ENCODE measurements around the gene TIE1.

DNA sequence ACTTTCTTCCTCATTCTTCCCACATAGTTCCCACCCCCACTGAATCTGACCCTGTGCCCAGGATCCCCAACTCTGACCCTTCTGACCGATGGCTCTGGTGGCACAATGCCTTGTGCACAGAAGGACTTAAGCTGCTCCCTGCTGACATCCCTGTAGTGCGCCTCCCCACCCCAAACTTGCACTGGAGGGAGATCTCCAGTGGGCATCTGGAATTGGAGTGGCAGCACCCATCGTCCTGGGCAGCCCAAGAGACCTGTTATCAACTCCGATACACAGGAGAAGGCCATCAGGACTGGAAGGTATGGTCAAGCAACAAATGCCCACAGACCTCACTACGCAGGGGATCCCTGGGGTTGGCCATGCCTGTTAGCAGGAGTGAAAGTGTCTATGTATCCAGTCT is 45.9 kb downstream of the TIE1 start:
- TF ChIP-seq KLF13 (tag; IDR thresholded peaks at IDR 0.05; ENCODE audit: borderline replicate concordance, low read depth) = no peak
- TF ChIP-seq, protein P1, sequence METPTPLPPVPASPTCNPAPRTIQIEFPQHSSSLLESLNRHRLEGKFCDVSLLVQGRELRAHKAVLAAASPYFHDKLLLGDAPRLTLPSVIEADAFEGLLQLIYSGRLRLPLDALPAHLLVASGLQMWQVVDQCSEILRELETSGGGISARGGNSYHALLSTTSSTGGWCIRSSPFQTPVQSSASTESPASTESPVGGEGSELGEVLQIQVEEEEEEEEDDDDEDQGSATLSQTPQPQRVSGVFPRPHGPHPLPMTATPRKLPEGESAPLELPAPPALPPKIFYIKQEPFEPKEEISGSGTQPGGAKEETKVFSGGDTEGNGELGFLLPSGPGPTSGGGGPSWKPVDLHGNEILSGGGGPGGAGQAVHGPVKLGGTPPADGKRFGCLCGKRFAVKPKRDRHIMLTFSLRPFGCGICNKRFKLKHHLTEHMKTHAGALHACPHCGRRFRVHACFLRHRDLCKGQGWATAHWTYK (CRISPR knock-in tag; IDR thresholded peaks at IDR 0.05) = no peak
- TF ChIP-seq, protein P2, sequence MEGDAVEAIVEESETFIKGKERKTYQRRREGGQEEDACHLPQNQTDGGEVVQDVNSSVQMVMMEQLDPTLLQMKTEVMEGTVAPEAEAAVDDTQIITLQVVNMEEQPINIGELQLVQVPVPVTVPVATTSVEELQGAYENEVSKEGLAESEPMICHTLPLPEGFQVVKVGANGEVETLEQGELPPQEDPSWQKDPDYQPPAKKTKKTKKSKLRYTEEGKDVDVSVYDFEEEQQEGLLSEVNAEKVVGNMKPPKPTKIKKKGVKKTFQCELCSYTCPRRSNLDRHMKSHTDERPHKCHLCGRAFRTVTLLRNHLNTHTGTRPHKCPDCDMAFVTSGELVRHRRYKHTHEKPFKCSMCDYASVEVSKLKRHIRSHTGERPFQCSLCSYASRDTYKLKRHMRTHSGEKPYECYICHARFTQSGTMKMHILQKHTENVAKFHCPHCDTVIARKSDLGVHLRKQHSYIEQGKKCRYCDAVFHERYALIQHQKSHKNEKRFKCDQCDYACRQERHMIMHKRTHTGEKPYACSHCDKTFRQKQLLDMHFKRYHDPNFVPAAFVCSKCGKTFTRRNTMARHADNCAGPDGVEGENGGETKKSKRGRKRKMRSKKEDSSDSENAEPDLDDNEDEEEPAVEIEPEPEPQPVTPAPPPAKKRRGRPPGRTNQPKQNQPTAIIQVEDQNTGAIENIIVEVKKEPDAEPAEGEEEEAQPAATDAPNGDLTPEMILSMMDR (IDR thresholded peaks at IDR 0.05 in 2 of 3, conservative IDR thresholded peaks at IDR 0.05 in 1 of 3; ENCODE audit: insufficient read depth in 2 of 3, low read depth in 1 of 3, low read length in 3 of 3) = no peak
- TF ChIP-seq SREBF2 (CRISPR knock-in tag; IDR thresholded peaks at IDR 0.05) = no peak
- no peak for TF ChIP-seq HDAC1 (IDR thresholded peaks at IDR 0.05)
- TF ChIP-seq, protein P3, sequence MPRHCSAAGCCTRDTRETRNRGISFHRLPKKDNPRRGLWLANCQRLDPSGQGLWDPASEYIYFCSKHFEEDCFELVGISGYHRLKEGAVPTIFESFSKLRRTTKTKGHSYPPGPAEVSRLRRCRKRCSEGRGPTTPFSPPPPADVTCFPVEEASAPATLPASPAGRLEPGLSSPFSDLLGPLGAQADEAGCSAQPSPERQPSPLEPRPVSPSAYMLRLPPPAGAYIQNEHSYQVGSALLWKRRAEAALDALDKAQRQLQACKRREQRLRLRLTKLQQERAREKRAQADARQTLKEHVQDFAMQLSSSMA (CRISPR knock-in tag; IDR thresholded peaks at IDR 0.05) = no peak
